Astrocyte of the cerebellum (primary cell): ENCODE measurements around the gene FAM163B.

Experiments used
- DNase-seq: peaks from one replicate; pipeline ENCODE4 v3.0.0-alpha.2; 2011; ENCODE audit warnings: low read depth
- H3K4me3 ChIP-seq: 2 replicates; pipeline ENCODE4 v1.5.1; 2011; ENCODE audit warnings: mild to moderate bottlenecking, low read depth, low read length, moderate library complexity
- CTCF ChIP-seq: IDR thresholded peaks from 2 replicates; pipeline ENCODE4 v1.5.1; 2012; ENCODE audit warnings: low read length, low read depth, moderate library complexity, mild to moderate bottlenecking; ENCODE audit errors: missing control alignments
- in situ Hi-C: cut with HindIII; loops from 2 replicates; pipeline ENCODE4 v1.10.0; 2017; ENCODE audit warnings: low sequenced_read_pairs

FAM163B gene

GRCh38 chr9:133609311-133610098 is at the start of gene FAM163B:
Gene FAM163B (minus strand): TSS chr9:133609389. CDS start chr9:133580223, 29,166 bp downstream.
- in situ Hi-C loops = no loop called here
- DNase-seq = no peak
- no peak within 1 kb of the TSS for H3K4me3 ChIP-seq
- no peak for TF ChIP-seq CTCF

- in situ Hi-C loops = no loop called here
- TF ChIP-seq CTCF = no peak
- H3K4me3 ChIP-seq = no peak overlapping the region
- DNase-seq = no peak
These were observed 48.0 kb upstream of the FAM163B start for GRCh38 chr9:133657120-133657661.

- TF ChIP-seq CTCF = no peak
- in situ Hi-C loops = no loop called here
- DNase-seq = no peak
- H3K4me3 ChIP-seq = no peak overlapping the region
These were observed 47.3 kb upstream of the FAM163B start for GRCh38 chr9:133656211-133657119.

GRCh38 chr9:133655701-133656100 is 46.5 kb upstream of the FAM163B start:
- H3K4me3 ChIP-seq = no peak overlapping the region
- TF ChIP-seq CTCF = no peak
- DNase-seq = no peak
- in situ Hi-C loops = no loop called here

GRCh38 chr9:133654736-133655657 is 45.8 kb upstream of the FAM163B start:
- no peak for DNase-seq
- TF ChIP-seq CTCF = no peak
- no peak overlapping the region for H3K4me3 ChIP-seq
- in situ Hi-C loops = no loop called here
